Sigmoid colon (tissue), 4 donors: Measurements from ENCODE around the gene TFEB.

Experiments used
- CTCF ChIP-seq, 4 experiments: fragments of 450-650 bp in 3 of 4; fragments of 200-600 bp in 1 of 4; IDR thresholded peaks; one replicate each; pipeline ENCODE4 v1.5.1; 2016 to 2019; ENCODE audit warnings: antibody characterized with exemption in 4 of 4, mild to moderate bottlenecking in 3 of 4, moderate library complexity in 2 of 4
- EP300 ChIP-seq, 4 donors: sonication (generic); formaldehyde crosslinking; IDR thresholded peaks; one replicate each; pipeline ENCODE4 v1.6.1; 2017; ENCODE audit warnings: antibody characterized with exemption in 4 of 4
- POLR2A ChIP-seq, 2 donors: fragments of 450-650 bp; IDR thresholded peaks; one replicate each; pipeline ENCODE4 v1.6.1; 2016; ENCODE audit warnings: antibody characterized with exemption in 2 of 2, mild to moderate bottlenecking in 2 of 2, moderate library complexity in 2 of 2
- POLR2AphosphoS5 ChIP-seq, 4 donors: sonication (generic); formaldehyde crosslinking; IDR thresholded peaks; one replicate each; pipeline ENCODE4 v1.6.1; 2017; ENCODE audit warnings: antibody characterized with exemption in 4 of 4

- no peak for TF ChIP-seq CTCF (IDR thresholded peaks at IDR 0.05)
- no peak for TF ChIP-seq POLR2AphosphoS5 (IDR thresholded peaks at IDR 0.05)
- no peak for TF ChIP-seq POLR2A (IDR thresholded peaks at IDR 0.05)
- no peak for TF ChIP-seq EP300 (IDR thresholded peaks at IDR 0.05)
Observed at GRCh38 chr6:41689171-41690008, 46.0 kb downstream of the TFEB start.
